Effector memory CD4-positive, alpha-beta T cell (primary cell): ENCODE measurements around the gene UBR3.
"Not testable (repeated sequence)": the region's sequence is repeated elsewhere in the genome, so short reads cannot be mapped to it uniquely, and the experiment has no call there.

Experiments used
- DNase-seq, 3 donors: peaks; one replicate each; pipeline ENCODE4 v3.0.0-alpha.2; 2020
- H3K27ac ChIP-seq: 2 replicates; pipeline ENCODE4 v1.7.0; 2013; ENCODE audit warnings: mild to moderate bottlenecking, low read length, moderate library complexity; ENCODE audit not compliant: insufficient read depth, poor library complexity, severe bottlenecking
- H3K27me3 ChIP-seq: replicated peaks from 2 replicates; pipeline ENCODE4 v1.7.0; 2013; ENCODE audit warnings: mild to moderate bottlenecking, low read length; ENCODE audit not compliant: insufficient read depth, control insufficient read depth, poor library complexity, severe bottlenecking
- H3K36me3 ChIP-seq: 2 replicates; pipeline ENCODE4 v1.7.0; 2013; ENCODE audit warnings: mild to moderate bottlenecking, low read length, moderate library complexity; ENCODE audit not compliant: control insufficient read depth, insufficient read depth
- H3K4me1 ChIP-seq: 2 replicates; pipeline ENCODE4 v1.7.0; 2013; ENCODE audit warnings: low read length, mild to moderate bottlenecking; ENCODE audit not compliant: control insufficient read depth, insufficient read depth, poor library complexity, severe bottlenecking
- H3K4me3 ChIP-seq: 2 replicates; pipeline ENCODE4 v1.7.0; 2013; ENCODE audit warnings: low read length, low read depth, mild to moderate bottlenecking; ENCODE audit not compliant: insufficient read depth, poor library complexity, severe bottlenecking
- H3K9me3 ChIP-seq: 2 replicates; pipeline ENCODE4 v1.7.0; 2013; ENCODE audit warnings: mild to moderate bottlenecking, low read length, moderate library complexity; ENCODE audit not compliant: control insufficient read depth

UBR3 gene

GRCh38 chr2:169925968-169926367 lies 98.7 kb downstream of the UBR3 start:
- no peak for DNase-seq
- H3K27me3 ChIP-seq = no peaks in the 10 kb centered on the region
- no peaks in the 10 kb centered on the region for H3K9me3 ChIP-seq
- no peak overlapping the region for H3K4me3 ChIP-seq
- H3K27ac ChIP-seq = no peak overlapping the region
- no peaks in the 10 kb centered on the region for H3K4me1 ChIP-seq
- H3K36me3 ChIP-seq = no peaks in the 10 kb centered on the region

GRCh38 chr2:169928463-169928864 lies 101.2 kb downstream of the UBR3 start:
- Histone ChIP-seq H3K4me3 (no peak overlapping the region), H3K9me3 (no peaks in the 10 kb centered on the region), H3K36me3 (no peaks in the 10 kb centered on the region), H3K27ac (no peak overlapping the region), H3K4me1 (no peaks in the 10 kb centered on the region), H3K27me3 (no peaks in the 10 kb centered on the region)
- DNase-seq = no peak

GRCh38 chr2:169933124-169933711 lies 106.0 kb downstream of the UBR3 start:
- H3K4me3 ChIP-seq = no peak overlapping the region
- no peak for DNase-seq
- no peak overlapping the region for H3K27ac ChIP-seq
- no peaks in the 10 kb centered on the region for H3K4me1 ChIP-seq
- H3K27me3 ChIP-seq = no peaks in the 10 kb centered on the region
- H3K9me3 ChIP-seq = no peaks in the 10 kb centered on the region
- no peaks in the 10 kb centered on the region for H3K36me3 ChIP-seq

- not testable (repeated sequence) for H3K4me1 ChIP-seq, H3K27me3 ChIP-seq, H3K4me3 ChIP-seq, DNase-seq, H3K36me3 ChIP-seq, H3K27ac ChIP-seq, H3K9me3 ChIP-seq
Observed at GRCh38 chr2:169936652-169937051, 109.4 kb downstream of the UBR3 start.

- Histone ChIP-seq H3K9me3 (no peaks in the 10 kb centered on the region), H3K4me1 (no peaks in the 10 kb centered on the region), H3K27ac (no peak overlapping the region), H3K4me3 (no peak overlapping the region), H3K36me3 (peaks cover 16% of the 10 kb centered on the region), H3K27me3 (no peaks in the 10 kb centered on the region)
- no peak for DNase-seq
Observed at GRCh38 chr2:169945515-169945914, 118.3 kb downstream of the UBR3 start.

- Histone ChIP-seq H3K27ac (no peak overlapping the region), H3K36me3 (peaks cover 12% of the 10 kb centered on the region), H3K4me1 (no peaks in the 10 kb centered on the region), H3K4me3 (no peak overlapping the region), H3K27me3 (no peaks in the 10 kb centered on the region), H3K9me3 (no peaks in the 10 kb centered on the region)
- DNase-seq = no peak
Observed at GRCh38 chr2:169946092-169946491, 118.8 kb downstream of the UBR3 start.

GRCh38 chr2:169946546-169946945 lies 119.3 kb downstream of the UBR3 start:
- H3K27me3 ChIP-seq = no peaks in the 10 kb centered on the region
- peaks cover 12% of the 10 kb centered on the region for H3K36me3 ChIP-seq
- no peak overlapping the region for H3K4me3 ChIP-seq
- no peak for DNase-seq
- no peaks in the 10 kb centered on the region for H3K9me3 ChIP-seq
- no peak overlapping the region for H3K27ac ChIP-seq
- H3K4me1 ChIP-seq = no peaks in the 10 kb centered on the region

GRCh38 chr2:169955940-169956339 lies 128.7 kb downstream of the UBR3 start:
- Histone ChIP-seq H3K36me3 (peaks cover 22% of the 10 kb centered on the region), H3K4me1 (no peaks in the 10 kb centered on the region), H3K9me3 (no peaks in the 10 kb centered on the region), H3K27me3 (no peaks in the 10 kb centered on the region), H3K4me3 (no peak overlapping the region), H3K27ac (no peak overlapping the region)
- no peak for DNase-seq

- H3K27me3 ChIP-seq, H3K27ac ChIP-seq, H3K4me3 ChIP-seq, H3K9me3 ChIP-seq, H3K4me1 ChIP-seq, DNase-seq: not testable (repeated sequence)
- peaks cover 22% of the 10 kb centered on the region for H3K36me3 ChIP-seq
Observed at GRCh38 chr2:169957219-169957618, 130.0 kb downstream of the UBR3 start.

GRCh38 chr2:169961911-169962310 lies 134.7 kb downstream of the UBR3 start:
- no peak for DNase-seq
- no peaks in the 10 kb centered on the region for H3K27me3 ChIP-seq
- H3K36me3 ChIP-seq = peaks cover 20% of the 10 kb centered on the region
- no peaks in the 10 kb centered on the region for H3K9me3 ChIP-seq
- no peaks in the 10 kb centered on the region for H3K4me1 ChIP-seq
- no peak overlapping the region for H3K4me3 ChIP-seq
- H3K27ac ChIP-seq = no peak overlapping the region
